ENCODE data around the gene RGS7.

DNA sequence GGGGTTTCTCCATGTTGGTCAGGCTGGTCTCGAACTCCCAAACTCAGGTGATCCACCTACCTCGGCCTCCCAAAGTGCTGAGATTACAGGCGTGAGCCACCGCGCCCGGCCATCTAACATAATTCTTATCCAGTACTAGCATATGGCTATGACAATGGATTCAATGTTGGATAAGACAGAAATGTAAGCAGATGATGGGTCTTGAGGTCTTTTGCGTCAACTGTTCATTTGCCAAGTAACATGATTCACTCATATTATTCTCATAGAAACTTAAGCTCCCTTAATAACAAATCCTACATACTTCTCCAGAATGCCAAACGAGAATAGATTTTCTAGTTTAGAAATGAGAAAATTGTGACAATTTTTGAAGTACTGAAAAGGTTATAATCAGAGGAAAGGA, 170.3 kb downstream of the RGS7 start:
- TF ChIP-seq POLR2A (IDR thresholded peaks at IDR 0.05) = no peak
- TF ChIP-seq, protein P1, sequence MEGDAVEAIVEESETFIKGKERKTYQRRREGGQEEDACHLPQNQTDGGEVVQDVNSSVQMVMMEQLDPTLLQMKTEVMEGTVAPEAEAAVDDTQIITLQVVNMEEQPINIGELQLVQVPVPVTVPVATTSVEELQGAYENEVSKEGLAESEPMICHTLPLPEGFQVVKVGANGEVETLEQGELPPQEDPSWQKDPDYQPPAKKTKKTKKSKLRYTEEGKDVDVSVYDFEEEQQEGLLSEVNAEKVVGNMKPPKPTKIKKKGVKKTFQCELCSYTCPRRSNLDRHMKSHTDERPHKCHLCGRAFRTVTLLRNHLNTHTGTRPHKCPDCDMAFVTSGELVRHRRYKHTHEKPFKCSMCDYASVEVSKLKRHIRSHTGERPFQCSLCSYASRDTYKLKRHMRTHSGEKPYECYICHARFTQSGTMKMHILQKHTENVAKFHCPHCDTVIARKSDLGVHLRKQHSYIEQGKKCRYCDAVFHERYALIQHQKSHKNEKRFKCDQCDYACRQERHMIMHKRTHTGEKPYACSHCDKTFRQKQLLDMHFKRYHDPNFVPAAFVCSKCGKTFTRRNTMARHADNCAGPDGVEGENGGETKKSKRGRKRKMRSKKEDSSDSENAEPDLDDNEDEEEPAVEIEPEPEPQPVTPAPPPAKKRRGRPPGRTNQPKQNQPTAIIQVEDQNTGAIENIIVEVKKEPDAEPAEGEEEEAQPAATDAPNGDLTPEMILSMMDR (IDR thresholded peaks at IDR 0.05) = no peak

All from right lobe of liver (tissue), 4 donors.